ENCODE results near the gene MYO1C.

Gene MYO1C

DNA sequence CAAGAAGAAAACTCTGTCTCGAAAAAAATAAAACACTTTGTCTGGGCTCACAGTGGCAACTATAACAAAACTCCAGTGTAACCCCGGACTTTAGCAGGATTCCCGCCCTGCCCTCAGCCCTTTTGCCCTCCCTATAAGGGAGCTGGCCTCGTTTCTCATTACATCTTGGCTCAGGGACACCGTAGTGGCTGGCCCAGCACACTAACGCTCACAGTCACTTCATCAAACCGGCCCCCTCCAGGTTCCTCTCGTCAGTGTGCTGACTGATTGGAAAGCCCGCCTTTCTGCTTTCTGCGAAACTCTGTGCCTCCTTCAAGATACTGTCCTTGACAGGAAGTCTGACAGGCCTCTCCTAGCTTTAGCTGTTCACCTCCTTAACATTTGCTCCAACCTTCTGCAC lies 11.2 kb upstream of the MYO1C start:
- no peak for DNase-seq (ENCODE audit: low read depth)
- TF ChIP-seq, protein P1, sequence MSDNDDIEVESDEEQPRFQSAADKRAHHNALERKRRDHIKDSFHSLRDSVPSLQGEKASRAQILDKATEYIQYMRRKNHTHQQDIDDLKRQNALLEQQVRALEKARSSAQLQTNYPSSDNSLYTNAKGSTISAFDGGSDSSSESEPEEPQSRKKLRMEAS (IDR thresholded peaks at IDR 0.05; ENCODE audit: low read depth, low read length): no peak
- TF ChIP-seq MYC (IDR thresholded peaks at IDR 0.05; ENCODE audit: low read depth, low read length) (no peak), POLR2A (IDR thresholded peaks at IDR 0.05; ENCODE audit: extremely low read depth, insufficient read length) (no peak)
- TF ChIP-seq, protein P2, sequence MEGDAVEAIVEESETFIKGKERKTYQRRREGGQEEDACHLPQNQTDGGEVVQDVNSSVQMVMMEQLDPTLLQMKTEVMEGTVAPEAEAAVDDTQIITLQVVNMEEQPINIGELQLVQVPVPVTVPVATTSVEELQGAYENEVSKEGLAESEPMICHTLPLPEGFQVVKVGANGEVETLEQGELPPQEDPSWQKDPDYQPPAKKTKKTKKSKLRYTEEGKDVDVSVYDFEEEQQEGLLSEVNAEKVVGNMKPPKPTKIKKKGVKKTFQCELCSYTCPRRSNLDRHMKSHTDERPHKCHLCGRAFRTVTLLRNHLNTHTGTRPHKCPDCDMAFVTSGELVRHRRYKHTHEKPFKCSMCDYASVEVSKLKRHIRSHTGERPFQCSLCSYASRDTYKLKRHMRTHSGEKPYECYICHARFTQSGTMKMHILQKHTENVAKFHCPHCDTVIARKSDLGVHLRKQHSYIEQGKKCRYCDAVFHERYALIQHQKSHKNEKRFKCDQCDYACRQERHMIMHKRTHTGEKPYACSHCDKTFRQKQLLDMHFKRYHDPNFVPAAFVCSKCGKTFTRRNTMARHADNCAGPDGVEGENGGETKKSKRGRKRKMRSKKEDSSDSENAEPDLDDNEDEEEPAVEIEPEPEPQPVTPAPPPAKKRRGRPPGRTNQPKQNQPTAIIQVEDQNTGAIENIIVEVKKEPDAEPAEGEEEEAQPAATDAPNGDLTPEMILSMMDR (IDR thresholded peaks at IDR 0.05; ENCODE audit: low read depth, low read length): no peak

DNA sequence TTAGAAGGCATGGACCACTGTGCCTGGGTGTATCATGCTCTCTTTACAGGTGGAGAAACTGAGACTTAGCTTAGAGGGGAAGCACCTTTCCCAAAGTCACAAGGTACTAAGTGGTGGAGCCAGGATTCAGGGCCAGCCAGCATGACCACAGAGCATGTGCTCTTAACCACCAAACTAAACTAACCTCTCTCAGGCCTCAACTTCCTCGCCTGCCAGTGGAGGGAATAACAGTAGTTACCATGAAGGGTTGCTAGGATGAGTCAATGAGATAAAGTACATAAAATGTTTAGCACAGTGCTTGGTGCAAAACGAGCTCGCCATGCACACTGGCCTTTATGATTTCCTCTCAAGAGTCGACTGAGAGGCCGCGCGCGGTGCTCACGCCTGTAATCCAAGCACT lies 6.4 kb upstream of the MYO1C start:
- no peak for TF ChIP-seq POLR2A (IDR thresholded peaks at IDR 0.05; ENCODE audit: extremely low read depth, insufficient read length)
- TF ChIP-seq, protein P2 (IDR thresholded peaks at IDR 0.05; ENCODE audit: low read depth, low read length): no peak
- TF ChIP-seq, protein P1 (IDR thresholded peaks at IDR 0.05; ENCODE audit: low read depth, low read length): peak; percentile 74
- peak; percentile 44; the same call in 1 of the 2 replicates for TF ChIP-seq MYC (IDR thresholded peaks at IDR 0.05; ENCODE audit: low read depth, low read length)
- peak; percentile 56 for DNase-seq (ENCODE audit: low read depth)
- no peak overlapping the region for H3K4me3 ChIP-seq (ENCODE audit: low read depth, low read length)

More for the DNA sequence above, 11.2 kb upstream of the MYO1C start:
- no peak overlapping the region for H3K4me3 ChIP-seq (ENCODE audit: low read depth, low read length)

DNA sequence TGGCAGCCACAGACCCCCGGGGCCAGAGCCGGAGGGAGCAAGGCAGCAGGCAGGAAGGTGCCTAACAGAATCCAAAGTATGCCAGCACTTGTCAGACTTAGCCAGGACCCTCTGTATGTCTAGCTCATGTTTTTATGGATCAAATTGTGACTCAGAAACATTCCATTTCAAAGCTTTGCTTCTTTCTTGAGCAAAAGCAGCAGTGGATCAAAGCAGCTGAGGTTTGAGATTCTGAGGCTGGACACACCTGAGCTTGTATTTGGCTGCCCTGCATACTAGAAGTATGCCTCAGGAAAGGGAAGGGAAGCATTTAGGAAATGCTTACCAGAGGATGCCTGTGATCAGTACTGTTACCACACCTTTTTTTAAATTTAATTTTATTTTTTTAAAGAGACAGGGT lies 5.7 kb upstream of the MYO1C start:
- DNase-seq (ENCODE audit: low read depth): no peak

DNA sequence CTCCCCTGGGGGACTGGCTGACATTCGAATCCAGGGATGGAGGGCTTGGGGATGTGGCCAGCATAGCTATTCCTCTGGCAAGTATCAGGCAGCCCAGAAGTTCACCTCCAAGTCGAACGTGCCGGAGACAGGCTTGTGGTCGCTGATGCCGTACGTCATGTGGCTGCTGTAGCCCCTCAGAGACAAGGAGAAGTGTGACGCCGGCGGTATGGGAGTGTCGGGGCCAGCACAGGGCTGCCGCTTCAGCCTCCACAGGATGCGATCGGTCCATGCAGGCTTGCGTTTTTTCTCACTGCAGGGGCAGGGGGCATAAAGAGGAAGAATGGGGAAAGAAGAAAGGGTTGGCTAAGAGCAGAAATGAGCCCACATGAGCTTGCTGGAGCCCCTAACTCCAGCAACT lies 5.3 kb upstream of the MYO1C start:
- H3K4me3 ChIP-seq (ENCODE audit: low read depth, low read length): no peak overlapping the region
- TF ChIP-seq, protein P1 (IDR thresholded peaks at IDR 0.05; ENCODE audit: low read depth, low read length): no peak
- DNase-seq (ENCODE audit: low read depth): no peak

More for the DNA sequence above, 5.7 kb upstream of the MYO1C start:
- no peak overlapping the region for H3K4me3 ChIP-seq (ENCODE audit: low read depth, low read length)
- TF ChIP-seq MYC (IDR thresholded peaks at IDR 0.05; ENCODE audit: low read depth, low read length) (no peak), POLR2A (IDR thresholded peaks at IDR 0.05; ENCODE audit: extremely low read depth, insufficient read length) (no peak)
- TF ChIP-seq, protein P1 (IDR thresholded peaks at IDR 0.05; ENCODE audit: low read depth, low read length): no peak
- TF ChIP-seq, protein P2 (IDR thresholded peaks at IDR 0.05; ENCODE audit: low read depth, low read length): no peak

DNA sequence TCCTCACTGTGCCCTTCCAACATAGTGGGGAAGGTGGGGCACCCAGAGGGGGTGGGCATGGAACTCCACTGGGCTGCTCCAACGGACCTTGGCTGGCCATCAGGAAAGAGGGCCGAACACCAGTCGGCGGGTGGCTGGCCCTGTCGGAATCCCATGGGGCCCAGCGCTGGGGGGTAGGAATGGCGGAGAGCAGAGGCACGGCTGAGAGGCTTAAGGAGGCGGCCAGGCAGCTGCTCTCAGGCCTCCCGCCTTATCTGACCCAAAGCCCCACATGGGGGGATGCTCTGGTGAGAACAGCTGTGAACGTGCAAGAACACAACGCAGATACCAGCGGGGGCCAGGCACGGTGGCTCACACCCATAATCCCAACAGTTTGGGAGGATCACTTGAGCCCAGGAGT lies 4.4 kb upstream of the MYO1C start:
- TF ChIP-seq, protein P1 (IDR thresholded peaks at IDR 0.05; ENCODE audit: low read depth, low read length): no peak
- TF ChIP-seq POLR2A (IDR thresholded peaks at IDR 0.05; ENCODE audit: extremely low read depth, insufficient read length): no peak
- DNase-seq (ENCODE audit: low read depth): no peak

DNA sequence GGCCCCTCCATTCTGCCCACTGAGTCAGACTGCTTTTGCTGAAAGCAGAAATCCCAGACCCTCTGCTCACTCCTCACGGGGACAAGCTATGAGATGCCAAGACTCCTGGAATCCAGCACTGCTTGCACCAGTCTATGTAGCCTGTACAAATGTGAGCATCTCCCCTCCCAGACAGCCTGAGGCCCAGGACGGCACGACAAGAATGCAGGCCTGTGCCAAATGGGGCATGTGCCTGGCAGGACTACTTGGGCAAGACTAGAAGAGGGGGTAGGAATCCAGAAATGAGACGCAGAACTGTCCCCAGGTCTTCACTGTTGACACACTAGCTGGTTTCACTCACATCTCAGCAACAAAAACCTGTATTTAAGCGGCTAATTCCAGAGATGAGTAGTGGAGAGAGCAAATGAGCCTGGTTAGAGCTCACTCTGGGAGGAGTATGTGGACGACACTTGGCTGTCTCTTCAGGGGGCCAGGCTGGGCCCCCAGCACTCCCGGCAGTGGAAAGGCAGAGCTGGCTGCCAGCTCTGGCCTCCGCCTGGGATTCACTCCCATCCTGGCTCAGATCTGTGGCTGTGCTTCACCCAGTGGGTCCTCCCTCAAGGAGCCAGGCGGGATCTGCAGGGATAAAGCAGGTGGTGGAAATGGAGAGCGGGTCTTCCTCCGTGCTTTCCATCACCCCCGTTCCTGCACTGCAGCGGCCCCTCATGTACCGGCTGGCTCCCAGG lies 2.9 kb upstream of the MYO1C start:
- H3K4me3 ChIP-seq (ENCODE audit: low read depth, low read length): no peak overlapping the region
- TF ChIP-seq, protein P1 (IDR thresholded peaks at IDR 0.05; ENCODE audit: low read depth, low read length): no peak
- TF ChIP-seq POLR2A (IDR thresholded peaks at IDR 0.05; ENCODE audit: extremely low read depth, insufficient read length) (no peak), MYC (IDR thresholded peaks at IDR 0.05; ENCODE audit: low read depth, low read length) (no peak)
- TF ChIP-seq, protein P2 (IDR thresholded peaks at IDR 0.05; ENCODE audit: low read depth, low read length): no peak
- DNase-seq (ENCODE audit: low read depth): no peak

More for the DNA sequence above, 4.4 kb upstream of the MYO1C start:
- H3K4me3 ChIP-seq (ENCODE audit: low read depth, low read length): no peak overlapping the region

Measured in NB4 (cell line).